ENCODE results near the gene GAPDH.

GRCh38 chr12:6541371-6542165 is 7.3 kb downstream of the GAPDH start:
- TF ChIP-seq POLR2A (IDR thresholded peaks at IDR 0.05): no peak
- TF ChIP-seq, protein P1, sequence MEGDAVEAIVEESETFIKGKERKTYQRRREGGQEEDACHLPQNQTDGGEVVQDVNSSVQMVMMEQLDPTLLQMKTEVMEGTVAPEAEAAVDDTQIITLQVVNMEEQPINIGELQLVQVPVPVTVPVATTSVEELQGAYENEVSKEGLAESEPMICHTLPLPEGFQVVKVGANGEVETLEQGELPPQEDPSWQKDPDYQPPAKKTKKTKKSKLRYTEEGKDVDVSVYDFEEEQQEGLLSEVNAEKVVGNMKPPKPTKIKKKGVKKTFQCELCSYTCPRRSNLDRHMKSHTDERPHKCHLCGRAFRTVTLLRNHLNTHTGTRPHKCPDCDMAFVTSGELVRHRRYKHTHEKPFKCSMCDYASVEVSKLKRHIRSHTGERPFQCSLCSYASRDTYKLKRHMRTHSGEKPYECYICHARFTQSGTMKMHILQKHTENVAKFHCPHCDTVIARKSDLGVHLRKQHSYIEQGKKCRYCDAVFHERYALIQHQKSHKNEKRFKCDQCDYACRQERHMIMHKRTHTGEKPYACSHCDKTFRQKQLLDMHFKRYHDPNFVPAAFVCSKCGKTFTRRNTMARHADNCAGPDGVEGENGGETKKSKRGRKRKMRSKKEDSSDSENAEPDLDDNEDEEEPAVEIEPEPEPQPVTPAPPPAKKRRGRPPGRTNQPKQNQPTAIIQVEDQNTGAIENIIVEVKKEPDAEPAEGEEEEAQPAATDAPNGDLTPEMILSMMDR (IDR thresholded peaks at IDR 0.05): no peak

All from Peyer's patch (tissue), 4 donors.